SK-N-SH (cell line): Measurements from ENCODE around the gene LLGL1. TPM values are rescaled to one million over a fixed set of nuclear protein-coding genes. Genes with fewer than 3 reads are reported as not detected.

Experiments used
- CTCF ChIA-PET: fragments of 300-600, 350-600 bp; formaldehyde crosslinking; extraction: SDS; loops from one replicate; lab custom pipeline; 2021; lab: Yijun Ruan, JAX
- POLR2A ChIA-PET: fragments of 350-600 bp; sonication (Branson Sonifier 250); formaldehyde crosslinking; extraction: SDS; loops from one replicate; lab custom pipeline; 2020; ENCODE audit warnings: antibody characterized with exemption, inconsistent platforms; lab: Yijun Ruan, JAX
- DNase-seq: peaks from one replicate; pipeline ENCODE4 v3.0.0; 2012
- H2AFZ ChIP-seq: fragments of 200-600 bp; sonication (generic); 2 replicates; pipeline ENCODE4 v1.8.1; 2016; ENCODE audit warnings: antibody characterized with exemption, mild to moderate bottlenecking, low read depth
- H3F3A ChIP-seq: fragments of 200-600 bp; sonication (generic); replicated peaks from 2 replicates; pipeline ENCODE3; 2016; ENCODE audit warnings: antibody characterized with exemption, mild to moderate bottlenecking; ENCODE audit not compliant: insufficient read depth
- H3K27ac ChIP-seq, 2 experiments: fragments of 200-500 bp in 1 of 2; fragments of 200-600 bp in 1 of 2; sonication (Bioruptor generic) in 1 of 2; sonication (generic), shearing (Covaris generic) in 1 of 2; 2 replicates each; pipeline versions ENCODE4 v1.5.1 to v1.6.1; 2014 to 2016; ENCODE audit warnings: low read depth in 2 of 2, inconsistent platforms in 1 of 2, low read length in 1 of 2, mild to moderate bottlenecking in 1 of 2, mixed read lengths in 1 of 2
- H3K27me3 ChIP-seq: fragments of 200-600 bp; sonication (generic), shearing (Covaris generic); 2 replicates; pipeline ENCODE4 v1.6.1; 2016; ENCODE audit warnings: mixed run types; ENCODE audit not compliant: insufficient read depth
- H3K36me3 ChIP-seq, 2 experiments: fragments of 200-500 bp in 1 of 2; fragments of 200-600 bp in 1 of 2; sonication (Bioruptor generic) in 1 of 2; sonication (generic) in 1 of 2; replicated peaks in 1 of 2; 2 replicates each; pipeline versions ENCODE3 to v1.5.1; 2014 to 2016; ENCODE audit warnings: low read length in 1 of 2, mild to moderate bottlenecking in 1 of 2; ENCODE audit not compliant: insufficient read depth in 2 of 2, control insufficient read depth in 1 of 2
- H3K4me1 ChIP-seq, 2 experiments: fragments of 200-500 bp in 1 of 2; fragments of 200-600 bp in 1 of 2; sonication (Bioruptor generic) in 1 of 2; sonication (generic), shearing (Covaris generic) in 1 of 2; 2 replicates each; pipeline versions ENCODE4 v1.5.1 to v1.6.1; 2014 to 2016; ENCODE audit warnings: low read depth in 1 of 2, low read length in 1 of 2, mixed run types in 1 of 2; ENCODE audit not compliant: insufficient read depth in 2 of 2, control insufficient read depth in 1 of 2
- H3K4me2 ChIP-seq: fragments of 200-600 bp; sonication (generic), shearing (Covaris generic); 2 replicates; pipeline ENCODE4 v1.6.1; 2017; ENCODE audit warnings: mixed run types
- H3K4me3 ChIP-seq, 2 experiments: fragments of 200-500 bp in 1 of 2; fragments of 200-600 bp in 1 of 2; sonication (Bioruptor generic) in 1 of 2; sonication (generic), shearing (Covaris generic) in 1 of 2; 2 replicates each; pipeline versions ENCODE4 v1.5.1 to v1.8.1; 2014 to 2016; ENCODE audit warnings: low read depth in 2 of 2, inconsistent platforms in 1 of 2, low read length in 1 of 2, mild to moderate bottlenecking in 1 of 2, mixed read lengths in 1 of 2, moderate library complexity in 1 of 2
- H3K79me2 ChIP-seq: fragments of 200-600 bp; sonication (generic); 2 replicates; pipeline ENCODE4 v1.8.1; 2017; ENCODE audit warnings: mild to moderate bottlenecking; ENCODE audit not compliant: insufficient read depth
- H3K9ac ChIP-seq: fragments of 200-600 bp; sonication (generic); 2 replicates; pipeline ENCODE4 v1.6.1; 2017; ENCODE audit warnings: mixed run types
- H3K9me2 ChIP-seq: fragments of 200-600 bp; sonication (generic); 2 replicates; pipeline ENCODE4 v1.6.1; 2017; ENCODE audit warnings: mixed run types
- H3K9me3 ChIP-seq: fragments of 200-600 bp; sonication (generic); 2 replicates; pipeline ENCODE4 v1.6.1; 2017; ENCODE audit warnings: mixed run types, mild to moderate bottlenecking, moderate library complexity
- H4K20me1 ChIP-seq: fragments of 200-600 bp; sonication (generic); 2 replicates; pipeline ENCODE4 v1.6.1; 2017; ENCODE audit warnings: mild to moderate bottlenecking, mixed run types; ENCODE audit not compliant: insufficient read depth
- CHD2 ChIP-seq: fragments of 150-350 bp; IDR thresholded peaks from 2 replicates; pipeline ENCODE4 v1.6.1; 2018; ENCODE audit warnings: low read length; ENCODE audit not compliant: partially characterized antibody
- CTCF ChIP-seq: fragments of 200-600 bp; sonication (generic); IDR thresholded peaks from 2 replicates; pipeline ENCODE4 v1.6.1; 2017; ENCODE audit warnings: antibody characterized with exemption, mild to moderate bottlenecking, moderate library complexity
- ELF1 ChIP-seq: IDR thresholded peaks from 2 replicates; pipeline ENCODE4 v1.4.0; 2012
- EP300 ChIP-seq, 2 experiments: IDR thresholded peaks; 2 replicates each; pipeline versions ENCODE4 v1.4.0 to v1.6.1; 2012; ENCODE audit warnings: borderline replicate concordance in 1 of 2, low read depth in 1 of 2, low read length in 1 of 2
- FOXJ3 ChIP-seq: sonication (generic); formaldehyde crosslinking; IDR thresholded peaks from 2 replicates; pipeline ENCODE4 v1.5.1; 2020; ENCODE audit warnings: mild to moderate bottlenecking, missing genetic modification reagents
- GABPA ChIP-seq: IDR thresholded peaks from 2 replicates; pipeline ENCODE4 v1.4.0; 2012; ENCODE audit warnings: low read depth, mild to moderate bottlenecking
- GATA2 ChIP-seq: sonication (generic); formaldehyde crosslinking; IDR thresholded peaks from 2 replicates; pipeline ENCODE4 v1.5.0; 2020; ENCODE audit warnings: mild to moderate bottlenecking, missing genetic modification reagents
- IRF3 ChIP-seq: fragments of 150-350 bp; IDR thresholded peaks from 2 replicates; pipeline ENCODE4 v1.6.1; 2016; ENCODE audit warnings: mild to moderate bottlenecking, low read depth, low read length
- JUND ChIP-seq: IDR thresholded peaks from 2 replicates; pipeline ENCODE4 v1.4.0; 2012
- MEF2A ChIP-seq: IDR thresholded peaks from 2 replicates; pipeline ENCODE4 v1.4.0; 2012; ENCODE audit warnings: low read depth, borderline replicate concordance
- MXI1 ChIP-seq: IDR thresholded peaks from 2 replicates; pipeline ENCODE4 v1.6.1; 2012; ENCODE audit warnings: mild to moderate bottlenecking, low read depth, low read length, improper control_type of control experiment
- NFIC ChIP-seq: IDR thresholded peaks from 2 replicates; pipeline ENCODE4 v1.4.0; 2012; ENCODE audit warnings: borderline replicate concordance
- NRF1 ChIP-seq: IDR thresholded peaks from 2 replicates; pipeline ENCODE4 v1.6.1; 2012; ENCODE audit warnings: low read depth, mild to moderate bottlenecking, low read length
- RAD21 ChIP-seq: IDR thresholded peaks from 2 replicates; pipeline ENCODE4 v1.6.1; 2012; ENCODE audit warnings: mild to moderate bottlenecking, low read length
- RFX5 ChIP-seq: IDR thresholded peaks from 2 replicates; pipeline ENCODE4 v1.6.1; 2012; ENCODE audit warnings: mild to moderate bottlenecking, improper control_type of control experiment, low read length
- RXRA ChIP-seq: IDR thresholded peaks from 2 replicates; pipeline ENCODE4 v1.4.0; 2012; ENCODE audit warnings: low read depth, mild to moderate bottlenecking, borderline replicate concordance
- TAF1 ChIP-seq: IDR thresholded peaks from 2 replicates; pipeline ENCODE4 v1.6.1; 2012; ENCODE audit warnings: low read depth, mild to moderate bottlenecking, low read length, moderate library complexity, borderline replicate concordance
- TEAD4 ChIP-seq: IDR thresholded peaks from 2 replicates; pipeline ENCODE4 v1.4.0; 2012; ENCODE audit warnings: mild to moderate bottlenecking, borderline replicate concordance; ENCODE audit not compliant: insufficient read depth
- USF1 ChIP-seq: IDR thresholded peaks from 2 replicates; pipeline ENCODE4 v1.4.0; 2012; ENCODE audit warnings: low read depth, borderline replicate concordance
- YY1 ChIP-seq: IDR thresholded peaks from 2 replicates; pipeline ENCODE4 v1.4.0; 2012; ENCODE audit warnings: low read depth, mild to moderate bottlenecking
- ZBTB33 ChIP-seq: IDR thresholded peaks from 2 replicates; pipeline ENCODE4 v1.4.0; 2012; ENCODE audit warnings: low read depth, borderline replicate concordance
- WGBS: methylation state at CpG from one replicate; pipeline ENCODE4 v1.1.6; 2017; ENCODE audit warnings: low lambda C conversion rate; 5-methylcytosine and 5-hydroxymethylcytosine counted together
- polyA plus RNA-seq, 3 experiments: library from polyadenylated mRNA; depleted of rRNA; stranded (reverse); fragments of >200 nt; gene quantifications; 2 replicates each; pipeline ENCODE4 v1.2.3, GENCODE V29; 2012

LLGL1 gene
- polyA plus RNA-seq, 1 of the 3 experiments (the other 2 are of a cell fraction): 31.4 TPM

GRCh38 chr17:18187821-18188761 lies 37.3 kb upstream of the LLGL1 start (continued):
- TF ChIP-seq IRF3 (no peak), USF1 (0 out of 2 replicates have a peak, but pooled peaks have one; percentile 28), RFX5 (no peak), EP300 (IDR thresholded peaks at IDR 0.05; ENCODE audit: borderline replicate concordance in 1 of 2, low read depth in 1 of 2, low read length in 1 of 2) (peak; percentile 66 to 75; a peak in 3 of 4 replicates), GATA2 (peak; percentile 79), ELF1 (no peak), TEAD4 (0 out of 2 replicates have a peak, but pooled peaks have one; percentile 22), NRF1 (no peak), RAD21 (no peak), FOXJ3 (CRISPR knock-in tag) (0 out of 2 replicates have a peak, but pooled peaks have one; percentile 27), RXRA (peak; percentile 51; the same call in 1 of the 2 replicates), GABPA (no peak), MXI1 (peak; percentile 80)
- TF ChIP-seq, all 33 proteins: peak for 17

GRCh38 chr17:18190628-18191235 lies 34.7 kb upstream of the LLGL1 start:
- Histone ChIP-seq H3K79me2 (peaks cover 100% of the 10 kb centered on the region), H3K4me2 (peak overlapping the region; percentile 25; the same call in 1 of the 2 replicates), H3K9me3 (no peaks in the 10 kb centered on the region), H3K27ac (peak overlapping the region in 1 of 2 experiments; percentile 64; a peak in 1 of 4 replicates), H2AFZ (no peak overlapping the region), H3K4me3 (no peak overlapping the region; a peak in 1 of 4 replicates), H3F3A (peaks cover 29% of the 10 kb centered on the region), H3K4me1 (peaks cover 11 to 56% of the 10 kb centered on the region in 2 experiments), H3K36me3 (peaks cover 20 to 25% of the 10 kb centered on the region in 2 experiments), H3K9me2 (no peaks in the 10 kb centered on the region), H3K27me3 (no peaks in the 10 kb centered on the region), H4K20me1 (peaks cover 93% of the 10 kb centered on the region), H3K9ac (no peak overlapping the region)
- ChIA-PET CTCF (interaction anchor here (0.7 to 3.2 kb wide), 8 partner anchors 10 to 62 kb away, joined by 3 to 12 read pairs (median 7); no protein-coding TSS in a partner anchor), POLR2A (no interaction called here)
- 81% methylated on average over 3 of the region's 3 CpGs for WGBS
- DNase-seq: no peak
- no peak for TF ChIP-seq JUND
- TF ChIP-seq YY1: no peak
- TF ChIP-seq ZBTB33: no peak
- no peak for TF ChIP-seq MEF2A
- TF ChIP-seq CHD2: no peak
- no peak for TF ChIP-seq USF1
- TF ChIP-seq GATA2: no peak
- TF ChIP-seq CTCF: no peak
- TF ChIP-seq NFIC: no peak
- no peak for TF ChIP-seq TAF1
